Retinal pigment epithelial cell (primary cell): ENCODE results near the gene ANKRD10.
A peak's percentile ranks its signal among the peaks of the same experiment; 100 is the strongest.
"Not testable (repeated sequence)": the region's sequence is repeated elsewhere in the genome, so short reads cannot be mapped to it uniquely, and the experiment has no call there.

ENCODE experiments used
- DNase-seq: peaks from one replicate; pipeline ENCODE4 v3.0.0-alpha.2; 2010; ENCODE audit warnings: low read depth
- H3K4me3 ChIP-seq: 2 replicates; pipeline ENCODE4 v1.5.1; 2011; ENCODE audit warnings: mild to moderate bottlenecking, low read length, control low read depth, moderate library complexity
- CTCF ChIP-seq: conservative IDR thresholded peaks from 2 replicates; pipeline ENCODE4 v1.5.1; 2011; ENCODE audit warnings: low read depth, low read length, control low read depth, inconsistent platforms

The ANKRD10 gene

DNA sequence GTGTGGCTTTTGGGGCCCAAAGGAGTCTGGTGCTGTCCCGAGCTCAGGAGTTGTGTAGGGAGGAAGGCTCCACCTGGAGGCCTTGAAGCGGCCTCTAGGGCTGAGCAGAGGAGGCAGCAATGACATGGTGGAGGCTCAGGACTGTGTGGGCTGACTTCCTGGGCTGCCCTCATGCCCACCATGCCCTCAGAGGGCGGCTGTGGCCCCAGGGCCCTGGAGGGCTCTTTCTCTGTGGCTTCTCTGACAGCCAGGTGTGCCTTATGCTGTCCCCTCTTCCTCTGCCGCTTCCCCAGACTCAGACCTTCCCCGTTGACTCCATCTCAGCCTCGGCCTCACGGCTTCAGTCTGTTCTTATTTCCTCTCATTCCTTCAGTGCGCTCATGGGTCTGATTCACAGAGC is 35.5 kb upstream of the ANKRD10 start:
- no peak for DNase-seq
- no peak for TF ChIP-seq CTCF
- no peak overlapping the region for H3K4me3 ChIP-seq

DNA sequence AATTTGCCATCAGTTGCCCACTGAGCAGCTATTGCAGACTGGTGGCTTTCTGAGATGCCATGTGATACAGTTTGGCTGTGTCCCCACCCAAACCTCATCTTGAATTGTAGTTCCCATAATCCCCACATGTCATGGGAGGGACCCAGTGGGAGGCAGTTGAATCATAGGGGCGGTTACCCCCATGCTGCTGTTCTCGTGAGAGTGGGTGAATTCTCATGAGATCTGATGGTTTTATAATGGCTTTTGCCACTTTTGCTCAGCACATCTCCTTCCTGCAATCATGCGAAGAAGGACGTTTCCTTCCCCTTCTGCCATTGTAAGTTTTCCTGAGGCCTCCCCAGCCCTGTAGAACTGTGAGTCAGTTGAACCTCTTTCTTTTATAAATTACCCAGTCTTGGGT is 34.8 kb upstream of the ANKRD10 start:
- no peak overlapping the region for H3K4me3 ChIP-seq
- no peak for TF ChIP-seq CTCF

GRCh38 chr13:110949116-110949515 is 34.2 kb upstream of the ANKRD10 start:
- TF ChIP-seq CTCF: no peak
- H3K4me3 ChIP-seq: no peak overlapping the region
- no peak for DNase-seq

More for the DNA sequence above, 34.8 kb upstream of the ANKRD10 start:
- no peak for DNase-seq

DNA sequence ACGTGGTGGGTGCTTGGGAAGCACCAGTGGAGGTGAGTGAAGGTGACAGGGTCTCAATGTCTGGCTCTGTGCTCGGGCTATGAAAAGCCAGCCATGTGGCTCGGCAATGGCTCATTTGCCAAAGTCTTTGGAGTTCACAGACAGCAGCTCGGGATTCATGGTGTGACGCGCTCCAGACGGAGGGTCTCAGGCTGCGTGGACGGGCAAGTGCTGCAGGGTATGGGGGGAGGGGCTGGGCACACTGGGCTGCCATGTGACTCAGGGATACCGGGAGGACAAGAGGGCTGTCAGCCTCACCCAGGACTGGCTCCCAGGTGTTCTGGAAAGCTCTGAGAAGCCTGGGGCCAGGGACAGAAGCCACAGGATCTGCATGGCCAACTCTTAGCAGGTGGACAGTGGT is 32.5 kb upstream of the ANKRD10 start:
- DNase-seq, H3K4me3 ChIP-seq: not testable (repeated sequence)

GRCh38 chr13:110945928-110946570 is 31.2 kb upstream of the ANKRD10 start:
- DNase-seq: no peak
- TF ChIP-seq CTCF: no peak
- no peak overlapping the region for H3K4me3 ChIP-seq

- no peak overlapping the region for H3K4me3 ChIP-seq
- no peak for DNase-seq
- TF ChIP-seq CTCF: no peak
Observed at GRCh38 chr13:110944968-110945927, 30.4 kb upstream of the ANKRD10 start.

DNA sequence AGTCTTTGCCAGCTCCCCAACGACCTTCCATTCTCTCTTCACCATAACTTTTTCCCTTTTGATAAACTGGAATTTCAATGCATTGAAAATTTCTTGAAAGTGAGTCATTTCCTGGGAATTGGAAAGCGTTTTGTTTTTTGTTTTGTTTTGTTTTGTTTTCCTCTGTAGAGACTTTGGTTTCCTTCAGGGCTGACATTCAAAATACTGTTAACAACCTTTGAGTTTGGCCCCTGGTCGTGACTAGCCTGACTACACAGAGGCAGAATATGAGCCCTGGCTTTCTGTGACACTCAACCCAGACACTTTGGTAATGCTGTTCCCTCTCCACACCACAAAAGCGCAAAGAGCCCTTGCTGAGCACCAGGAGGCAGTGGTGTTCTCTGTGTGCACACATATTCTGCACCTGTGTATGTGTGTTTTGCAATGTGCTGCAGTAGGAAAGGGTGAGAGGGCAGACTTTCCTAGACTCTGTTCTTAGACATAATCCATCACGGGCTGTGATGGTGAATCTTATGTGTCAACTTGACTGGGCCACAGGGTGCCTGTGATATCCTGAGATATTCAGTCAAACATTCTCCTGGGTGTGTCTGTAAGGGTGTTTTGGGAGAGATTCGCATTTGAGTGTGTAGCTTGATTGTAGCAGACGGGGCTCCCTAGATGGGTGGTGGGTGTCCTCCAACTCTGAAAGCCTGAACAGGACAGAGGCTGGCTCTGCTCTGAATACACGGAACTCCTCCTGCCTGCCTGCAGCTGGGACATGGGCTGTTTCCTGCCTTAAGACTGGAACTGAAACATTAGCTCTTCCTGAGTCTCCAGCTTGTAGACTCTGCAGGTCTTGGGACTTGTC is 29.5 kb upstream of the ANKRD10 start:
- peak; percentile 39 for DNase-seq
- H3K4me3 ChIP-seq: no peak overlapping the region
- TF ChIP-seq CTCF: peak; percentile 94
